Loucy (cell line): ENCODE measurements around the gene ARHGEF16.

ENCODE experiments used
- H2AFZ ChIP-seq: fragments of 200-600 bp; sonication (generic); 2 replicates; pipeline ENCODE4 v1.6.0; 2016; ENCODE audit warnings: antibody characterized with exemption, mild to moderate bottlenecking, low read length, moderate library complexity
- H3F3A ChIP-seq: fragments of 200-600 bp; 2 replicates; pipeline ENCODE4 v1.6.0; 2016; ENCODE audit warnings: antibody characterized with exemption, low read depth, mild to moderate bottlenecking
- H3K27me3 ChIP-seq: fragments of 200-600 bp; sonication (generic); 2 replicates; pipeline ENCODE4 v1.6.1; 2014; ENCODE audit warnings: low read length, mild to moderate bottlenecking; ENCODE audit not compliant: insufficient read depth, poor library complexity, severe bottlenecking
- H3K36me3 ChIP-seq: fragments of 200-600 bp; sonication (generic); 2 replicates; pipeline ENCODE4 v1.6.1; 2016; ENCODE audit warnings: low read length; ENCODE audit not compliant: insufficient read depth
- H3K4me1 ChIP-seq: fragments of 200-600 bp; sonication (generic); 2 replicates; pipeline ENCODE4 v1.5.1; 2014; ENCODE audit warnings: low read length, mild to moderate bottlenecking; ENCODE audit not compliant: insufficient read depth, poor library complexity, severe bottlenecking
- H3K4me2 ChIP-seq: fragments of 200-600 bp; sonication (generic); 2 replicates; pipeline ENCODE4 v1.6.0; 2014; ENCODE audit warnings: antibody characterized with exemption, low read length, low read depth, mild to moderate bottlenecking; ENCODE audit not compliant: poor library complexity, severe bottlenecking
- H3K4me3 ChIP-seq: fragments of 200-600 bp; sonication (generic); 2 replicates; pipeline ENCODE4 v1.5.1; 2014; ENCODE audit warnings: low read length, mild to moderate bottlenecking, mixed read lengths; ENCODE audit not compliant: poor library complexity, severe bottlenecking
- H3K79me2 ChIP-seq: fragments of 200-600 bp; sonication (generic); 2 replicates; pipeline ENCODE4 v1.6.1; 2014; ENCODE audit warnings: low read length; ENCODE audit not compliant: insufficient read depth
- H3K9ac ChIP-seq: fragments of 200-600 bp; sonication (generic); 2 replicates; pipeline ENCODE4 v1.6.0; 2014; ENCODE audit warnings: mild to moderate bottlenecking, low read depth, low read length, moderate library complexity; ENCODE audit not compliant: poor library complexity, severe bottlenecking
- H3K9me2 ChIP-seq: fragments of 200-600 bp; sonication (generic); replicated peaks from 2 replicates; pipeline ENCODE4 v1.6.1; 2016; ENCODE audit warnings: low read depth, low read length, mixed read lengths
- H3K9me3 ChIP-seq: fragments of 200-600 bp; sonication (generic); 2 replicates; pipeline ENCODE4 v1.6.1; 2014; ENCODE audit warnings: mild to moderate bottlenecking, antibody characterized with exemption, low read length, low read depth; ENCODE audit not compliant: insufficient read depth
- H4K20me1 ChIP-seq: fragments of 200-600 bp; sonication (generic); 2 replicates; pipeline ENCODE4 v1.6.0; 2014; ENCODE audit warnings: antibody characterized with exemption, low read length, mild to moderate bottlenecking; ENCODE audit not compliant: insufficient read depth, poor library complexity, severe bottlenecking
- CTCF ChIP-seq: fragments of 200-600 bp; sonication (generic); conservative IDR thresholded peaks from 2 replicates; pipeline ENCODE4 v1.5.1; 2014; ENCODE audit warnings: mild to moderate bottlenecking, antibody characterized with exemption, low read length
- EZH2phosphoT487 ChIP-seq: fragments of 200-600 bp; IDR thresholded peaks from 2 replicates; pipeline ENCODE4 v1.6.1; 2018; ENCODE audit warnings: antibody characterized with exemption, mild to moderate bottlenecking, moderate library complexity, borderline replicate concordance

The ARHGEF16 gene

GRCh38 chr1:3467096-3468036, 12.9 kb downstream of the ARHGEF16 start:
- H3K27me3 ChIP-seq = no peaks in the 10 kb centered on the region
- H3K4me1 ChIP-seq = no peaks in the 10 kb centered on the region
- H3K4me2 ChIP-seq = no peak overlapping the region

GRCh38 chr1:3468236-3469103, 14.0 kb downstream of the ARHGEF16 start:
- Histone ChIP-seq H4K20me1 (no peaks in the 10 kb centered on the region), H3F3A (no peaks in the 10 kb centered on the region), H3K9me2 (no peaks in the 10 kb centered on the region), H3K36me3 (no peaks in the 10 kb centered on the region), H3K9me3 (no peaks in the 10 kb centered on the region), H3K27me3 (no peaks in the 10 kb centered on the region), H2AFZ (no peak overlapping the region), H3K9ac (no peak overlapping the region), H3K79me2 (no peaks in the 10 kb centered on the region), H3K4me2 (no peak overlapping the region), H3K4me3 (no peak overlapping the region), H3K4me1 (no peaks in the 10 kb centered on the region)
- TF ChIP-seq EZH2phosphoT487 = no peak
- no peak for TF ChIP-seq CTCF

More at GRCh38 chr1:3467096-3468036, 12.9 kb downstream of the ARHGEF16 start:
- H3K9ac ChIP-seq = no peak overlapping the region
- H3K9me3 ChIP-seq = no peaks in the 10 kb centered on the region
- no peaks in the 10 kb centered on the region for H3K36me3 ChIP-seq
- no peak overlapping the region for H3K4me3 ChIP-seq
- H3K79me2 ChIP-seq = no peaks in the 10 kb centered on the region
- H2AFZ ChIP-seq = no peak overlapping the region
- H3K9me2 ChIP-seq = no peaks in the 10 kb centered on the region
- TF ChIP-seq EZH2phosphoT487 (no peak), CTCF (no peak)
- H4K20me1 ChIP-seq = no peaks in the 10 kb centered on the region
- no peaks in the 10 kb centered on the region for H3F3A ChIP-seq

- no peaks in the 10 kb centered on the region for H3K79me2 ChIP-seq
- no peak overlapping the region for H3K4me3 ChIP-seq
- no peaks in the 10 kb centered on the region for H3K27me3 ChIP-seq
- no peaks in the 10 kb centered on the region for H3K36me3 ChIP-seq
- H4K20me1 ChIP-seq = no peaks in the 10 kb centered on the region
- TF ChIP-seq CTCF = no peak
- TF ChIP-seq EZH2phosphoT487 = no peak
- H3K9me3 ChIP-seq = no peaks in the 10 kb centered on the region
- H2AFZ ChIP-seq = no peak overlapping the region
- H3K4me1 ChIP-seq = no peaks in the 10 kb centered on the region
- H3K9ac ChIP-seq = no peak overlapping the region
- no peak overlapping the region for H3K4me2 ChIP-seq
- H3F3A ChIP-seq = no peaks in the 10 kb centered on the region
- H3K9me2 ChIP-seq = no peaks in the 10 kb centered on the region
These were observed 14.8 kb downstream of the ARHGEF16 start for GRCh38 chr1:3469104-3469848.
